Stimulated activated CD4-positive, alpha-beta T cell treated with anti-CD3 and anti-CD28 coated beads, TNF-alpha, amount 100 ng/mL, for 4 hours (primary cell): ENCODE data around the gene MANF.
A peak's percentile ranks its signal among the peaks of the same experiment; 100 is the strongest.
"Not testable (repeated sequence)": the region's sequence is repeated elsewhere in the genome, so short reads cannot be mapped to it uniquely, and the experiment has no call there.

Experiments used
- DNase-seq, 3 experiments: peaks; one replicate each; pipeline ENCODE4 v3.0.0-alpha.2; 2020; ENCODE audit warnings: low read depth in 3 of 3

Gene MANF

GRCh38 chr3:51373658-51374421, 11.3 kb upstream of the MANF start:
- DNase-seq, result no peak

GRCh38 chr3:51374456-51374855, 10.6 kb upstream of the MANF start:
- no peak for DNase-seq

- no peak for DNase-seq
Observed at GRCh38 chr3:51375136-51375535, 10.0 kb upstream of the MANF start.

DNA sequence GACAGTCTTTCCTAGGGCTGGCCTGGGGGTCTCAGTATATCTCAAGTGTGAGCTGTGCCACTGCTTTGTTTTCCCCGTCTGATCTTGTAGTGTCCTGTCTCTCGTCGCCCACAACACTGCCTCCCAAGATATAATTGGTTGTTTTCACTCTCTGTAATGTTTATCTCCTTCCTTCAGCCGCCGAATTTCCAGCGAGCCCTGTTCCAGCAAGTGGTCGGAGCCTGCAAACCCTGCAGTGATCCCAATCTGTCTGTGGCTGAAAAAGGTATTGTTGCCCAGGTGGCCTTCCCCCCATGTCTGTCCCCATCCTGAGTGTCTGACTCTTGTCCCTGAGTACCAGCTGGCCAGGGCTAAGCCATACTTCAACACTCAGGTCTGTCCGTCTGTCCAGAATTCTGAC, 9.5 kb upstream of the MANF start:
- no peak for DNase-seq

DNA sequence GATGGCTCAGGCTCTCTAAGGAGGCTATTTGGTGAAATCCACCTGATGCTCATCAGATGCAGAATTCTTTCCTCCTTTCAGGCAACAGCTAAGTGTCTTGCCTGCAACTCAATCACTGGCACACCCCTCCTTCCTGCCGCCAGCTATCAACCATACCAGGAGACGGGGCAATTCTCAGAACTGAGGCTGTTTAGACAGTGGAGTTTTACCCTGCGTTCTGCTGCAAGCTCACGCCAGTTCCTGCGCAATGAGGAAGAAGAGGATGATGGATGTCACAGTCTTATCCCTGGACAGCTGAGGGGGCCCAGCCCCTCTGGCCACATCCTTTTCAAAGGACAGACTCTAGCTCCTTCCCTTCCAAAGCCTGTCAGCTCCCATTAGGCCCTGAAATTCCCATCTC, 7.0 kb upstream of the MANF start:
- DNase-seq, result no peak

GRCh38 chr3:51378726-51379125, 6.4 kb upstream of the MANF start:
- DNase-seq, result no peak

- DNase-seq, result no peak
Observed at GRCh38 chr3:51379301-51379700, 5.8 kb upstream of the MANF start.

GRCh38 chr3:51379746-51380455, 5.2 kb upstream of the MANF start:
- no peak for DNase-seq

DNA sequence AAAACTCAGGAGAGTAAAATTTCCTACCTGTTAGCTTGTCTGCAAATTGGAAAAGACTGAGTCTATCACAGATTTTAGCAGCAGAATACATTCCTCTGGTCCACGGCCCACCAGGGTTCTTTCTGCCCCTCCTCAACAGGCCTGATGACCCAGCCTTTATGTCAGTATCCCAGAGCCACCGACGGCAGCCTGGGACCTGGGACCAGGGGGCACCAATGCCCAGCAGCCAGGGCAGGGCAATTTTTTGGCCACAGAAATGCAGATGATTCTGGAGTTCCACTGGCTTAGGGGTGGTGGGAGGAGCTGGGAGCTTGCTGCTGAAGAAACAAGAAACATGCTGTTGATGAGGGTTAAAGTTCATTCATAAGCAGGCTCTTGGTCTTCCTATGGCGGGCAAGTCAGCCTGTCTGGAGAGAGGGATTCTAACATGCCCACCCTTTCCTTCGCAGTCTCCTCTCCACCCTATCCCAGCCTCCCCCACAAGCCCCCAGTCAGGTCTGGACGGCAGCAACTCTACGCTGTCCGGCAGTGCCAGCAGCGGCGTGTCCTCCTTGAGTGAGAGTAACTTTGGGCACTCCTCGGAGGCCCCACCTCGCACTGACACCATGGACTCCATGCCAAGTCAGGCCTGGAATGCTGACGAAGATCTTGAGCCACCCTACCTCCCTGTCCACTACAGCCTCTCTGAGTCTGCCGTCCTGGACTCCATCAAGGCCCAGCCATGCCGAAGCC, 4.3 kb upstream of the MANF start:
- DNase-seq, result no peak

DNA sequence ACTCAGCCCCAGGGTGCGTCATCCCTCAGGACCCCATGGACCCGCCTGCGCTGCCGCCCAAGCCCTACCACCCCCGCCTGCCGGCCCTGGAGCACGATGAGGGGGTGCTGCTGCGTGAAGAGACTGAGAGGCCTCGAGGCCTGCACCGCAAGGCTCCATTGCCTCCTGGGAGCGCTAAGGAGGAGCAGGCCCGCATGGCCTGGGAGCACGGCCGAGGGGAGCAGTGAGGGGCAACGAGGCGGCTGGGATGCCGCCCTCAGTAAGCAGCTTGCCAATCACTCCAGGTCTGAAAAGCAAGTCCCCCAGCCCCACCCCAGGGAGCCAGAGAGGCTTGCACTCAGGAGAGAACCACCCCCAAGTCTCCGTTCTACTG, 3.8 kb upstream of the MANF start:
- no peak for DNase-seq

DNA sequence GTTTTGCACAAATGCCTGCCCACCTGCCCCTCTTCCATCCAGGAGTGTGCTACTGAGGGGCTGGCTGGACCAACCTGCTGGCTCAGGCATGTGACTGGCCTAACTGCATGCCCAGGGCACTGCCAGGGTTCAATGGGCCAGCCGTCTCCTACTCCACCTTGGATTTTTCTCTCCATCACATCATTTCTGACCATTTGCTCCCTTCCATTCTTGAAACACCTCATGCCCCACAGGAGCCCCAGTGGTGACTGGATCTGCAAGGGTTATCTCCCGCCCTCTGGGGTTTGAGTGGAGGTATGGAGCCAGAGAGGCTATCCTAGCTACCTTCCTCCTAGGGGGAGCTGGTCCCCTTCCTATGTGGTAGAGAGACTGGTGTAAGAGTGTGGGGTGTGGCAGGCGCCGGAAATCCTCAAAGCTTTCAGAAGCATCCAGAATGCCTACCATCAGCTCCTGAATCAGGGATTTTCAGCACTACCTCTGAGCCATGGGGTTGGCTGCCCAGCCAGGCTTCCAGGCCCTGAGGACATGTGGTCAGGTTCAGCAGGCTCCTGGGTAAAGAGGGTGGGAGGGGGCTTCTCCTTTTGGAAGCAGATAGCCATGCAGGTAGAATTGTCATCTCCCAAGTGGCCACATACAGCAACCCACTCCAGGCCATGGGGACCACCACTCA, 2.9 kb upstream of the MANF start:
- DNase-seq, result no peak

DNA sequence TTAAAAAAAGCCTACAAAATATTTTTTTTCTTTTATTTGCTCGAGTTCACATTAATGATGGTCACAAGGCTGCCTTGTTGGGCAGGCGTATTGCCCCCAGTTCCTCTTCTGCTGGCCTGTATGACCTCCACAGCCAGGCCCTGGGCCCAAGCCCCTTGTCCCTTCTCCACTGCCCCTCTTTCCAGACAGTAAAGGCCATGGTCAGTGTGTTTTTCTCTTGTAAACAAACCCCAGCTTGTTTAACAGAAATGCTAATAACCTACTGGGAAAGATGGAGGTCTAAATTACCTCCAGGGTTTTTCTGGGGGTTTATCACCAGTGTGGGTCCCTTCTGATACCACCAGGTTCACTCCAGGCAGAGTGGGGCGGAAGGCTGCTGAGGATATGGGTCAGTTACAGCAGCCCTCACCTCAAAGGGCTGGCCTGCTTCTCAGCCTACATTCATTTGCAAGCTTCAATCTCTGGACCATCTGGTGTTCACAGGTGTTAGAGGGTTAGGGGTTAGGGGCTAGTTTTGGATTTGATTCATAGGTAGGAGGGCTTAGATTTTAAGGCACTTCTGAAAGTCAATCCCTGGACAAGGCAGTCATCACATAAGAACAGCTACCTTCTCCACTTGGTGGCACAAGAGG, 2.0 kb upstream of the MANF start:
- DNase-seq, result no peak

DNA sequence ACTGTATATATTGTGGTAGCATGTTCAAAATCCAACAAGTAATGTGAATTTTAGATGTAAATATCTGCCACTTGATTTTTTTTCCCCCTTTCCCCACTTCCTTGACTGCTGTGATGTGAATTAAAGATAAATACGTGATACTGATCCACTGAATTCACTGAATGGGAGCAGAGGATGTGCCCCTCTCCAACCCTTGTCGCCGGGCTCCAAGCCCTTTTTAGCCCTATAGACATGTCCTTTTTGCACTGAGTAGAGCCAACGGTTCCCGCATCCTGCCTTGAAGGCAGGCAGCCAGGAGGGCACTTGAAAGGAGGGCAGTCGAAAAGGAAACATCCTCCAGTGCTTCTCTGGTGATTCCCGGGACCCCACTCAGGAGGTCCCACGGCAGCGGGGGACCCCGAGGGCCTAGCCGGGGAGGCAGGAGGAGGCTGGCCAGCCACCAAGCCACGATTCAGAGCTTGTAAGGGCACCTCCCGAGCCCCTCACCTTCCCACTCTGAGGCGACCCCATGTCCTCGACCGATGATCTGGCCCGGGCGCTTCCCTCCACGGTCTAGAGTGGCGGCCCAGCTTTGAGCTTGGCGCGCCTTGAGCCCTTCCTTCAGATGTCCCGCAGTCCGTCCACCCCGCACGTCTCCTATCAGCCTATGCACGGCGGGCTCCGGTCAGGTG, 901 bp upstream of the MANF start:
- peak in 1 of 3 experiments; percentile 36 for DNase-seq

DNA sequence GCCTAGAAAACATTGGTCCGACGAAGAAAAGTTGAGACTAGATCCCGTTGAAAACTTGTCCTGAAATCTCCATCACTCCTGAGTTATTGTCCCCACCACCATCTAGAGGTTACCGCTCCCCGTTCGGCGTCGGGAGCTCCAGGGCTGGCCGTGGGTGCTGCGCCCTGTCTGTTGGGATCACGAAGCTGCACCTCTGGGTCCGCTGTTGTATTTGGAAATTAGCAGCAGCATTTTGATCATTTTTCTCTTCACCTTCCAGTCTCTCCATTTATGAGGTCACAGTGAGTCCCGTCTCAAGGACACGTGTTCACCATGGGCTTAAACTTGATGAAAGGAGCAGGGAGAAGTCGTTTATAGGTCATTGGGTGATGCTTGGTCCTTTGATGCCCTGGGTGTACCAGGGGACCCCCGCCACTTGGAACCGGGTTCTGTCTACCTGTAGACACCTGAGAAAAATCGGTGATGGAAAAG, 565 bp downstream of the MANF start:
- DNase-seq, result no peak

DNA sequence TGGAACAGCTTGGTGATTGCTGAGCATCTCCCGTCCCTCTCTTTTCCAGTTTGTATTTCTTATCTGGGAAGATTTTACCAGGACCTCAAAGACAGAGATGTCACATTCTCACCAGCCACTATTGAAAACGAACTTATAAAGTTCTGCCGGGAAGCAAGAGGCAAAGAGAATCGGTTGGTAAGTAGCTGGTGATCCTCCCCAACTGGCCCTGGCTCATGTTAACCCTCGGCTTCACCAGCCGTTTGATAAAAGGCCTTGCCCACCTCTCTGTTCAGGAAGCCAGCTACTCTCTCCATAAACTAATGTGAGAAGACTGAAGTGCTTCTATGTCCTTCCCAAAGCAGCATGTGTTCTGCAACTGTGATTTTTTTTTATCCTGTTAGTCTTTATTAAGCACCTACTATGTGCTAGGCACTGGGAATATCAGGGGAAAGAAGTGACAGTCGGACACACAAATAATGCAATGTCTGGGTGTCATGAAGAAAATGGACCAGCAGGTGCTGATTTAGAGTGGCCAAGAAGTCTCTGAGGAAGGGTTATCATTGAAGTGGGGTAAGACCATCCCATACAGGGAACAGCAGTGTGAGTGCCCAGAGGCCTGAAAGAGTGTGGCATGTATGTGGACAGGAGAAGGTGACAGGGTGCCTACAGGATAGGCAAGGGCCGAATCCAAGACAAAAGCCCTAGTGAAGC, 1.2 kb downstream of the MANF start:
- no peak for DNase-seq

DNA sequence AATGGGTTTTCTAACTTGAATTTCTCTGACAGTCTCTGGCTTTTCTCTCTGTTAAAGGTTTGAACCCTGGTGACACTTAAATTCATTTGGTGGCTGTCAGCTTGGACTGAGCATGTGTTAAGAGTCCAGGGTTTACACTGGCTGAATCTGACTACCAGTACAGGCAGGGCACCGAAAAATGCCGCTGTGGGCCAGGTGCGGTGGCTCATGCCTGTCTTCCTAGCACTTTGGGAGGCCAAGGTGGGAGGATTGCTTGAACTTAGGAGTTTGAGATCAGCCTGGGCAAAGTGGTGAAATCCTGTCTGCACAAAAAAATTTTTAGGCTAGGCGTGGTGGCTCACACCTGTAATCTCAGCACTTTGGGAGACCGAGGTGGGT, 1.8 kb downstream of the MANF start:
- no peak for DNase-seq

GRCh38 chr3:51387281-51387680, 2.2 kb downstream of the MANF start:
- not testable (repeated sequence) for DNase-seq

- DNase-seq, result no peak
Observed at GRCh38 chr3:51388286-51389029, 3.4 kb downstream of the MANF start.

- peak in 1 of 3 experiments; percentile 42 for DNase-seq
Observed at GRCh38 chr3:51389423-51390183, 4.5 kb downstream of the MANF start.
